Heart left ventricle (tissue), 13 donors: ENCODE results near the gene TADA3.

Source experiments
- CTCF ChIP-seq, 12 donors: fragments of 200-600 bp; sonication (generic) in 4 of 12; IDR thresholded peaks; one replicate each; pipeline versions ENCODE4 v1.5.0 to v1.8.0; 2018 to 2022; ENCODE audit warnings: antibody characterized with exemption in 12 of 12, mild to moderate bottlenecking in 5 of 12
- POLR2A ChIP-seq, 2 donors: fragments of 450-650 bp; IDR thresholded peaks; one replicate each; pipeline ENCODE4 v1.6.1; 2017; ENCODE audit warnings: antibody characterized with exemption in 2 of 2, mild to moderate bottlenecking in 2 of 2, moderate library complexity in 2 of 2
- donor health status: ischemic (EF 13 %, LVEDD 7.1; RV severe dilation, severe dysfunction).
- donor health status: DM: no; HTN: yes; CAD: no.
- donor health status: DM: no; HTN: no; CAD: no.
- donor health status: ischemic (EF 25% LVEDD 6.9; RV normal size, moderate dysfunction).
- donor health status: ischemic (EF 25% LVEDD 5.7; RV mildly dilated, moderate dysfunction).
- donor health status: ischemic (EF 35%, LVEDD 5.7; RV mildly dilated, moderate dysfunction).
- donor health status: nonischemic (EF 11% LVEDD 7.7; RV severe dilation, severe dysfunction).
- donor health status: DM: yes; HTN: yes; CAD: no.
- donor health status: PGD.
- donor health status: ischemic (EF 29% LVEDD 5.4; RV normal size, mild dysfunction).
- donor health status: nonischemic (EF 23%, LVEDD 6.1; RV moderate dilation, normal function).

GRCh38 chr3:9743548-9743947 is 48.7 kb downstream of the TADA3 start:
- TF ChIP-seq CTCF (IDR thresholded peaks at IDR 0.05) (no peak), POLR2A (IDR thresholded peaks at IDR 0.05) (no peak)
